Peyer's patch (tissue), 4 donors: ENCODE results near the gene RAD51D.

Source experiments
- POLR2A ChIP-seq, 2 donors: fragments of 450-650 bp; IDR thresholded peaks; one replicate each; pipeline ENCODE4 v1.5.1; 2017; ENCODE audit warnings: antibody characterized with exemption in 2 of 2, mild to moderate bottlenecking in 2 of 2, moderate library complexity in 2 of 2
- TF ChIP-seq, protein P1 (sequence below), 6 experiments: fragments of 450-650 bp in 4 of 6; fragments of 200-600 bp in 2 of 6; sonication (generic) in 1 of 6; IDR thresholded peaks; one replicate each; pipeline ENCODE4 v1.5.1; 2017 to 2019; ENCODE audit warnings: antibody characterized with exemption in 6 of 6, mild to moderate bottlenecking in 3 of 6, moderate library complexity in 1 of 6

DNA sequence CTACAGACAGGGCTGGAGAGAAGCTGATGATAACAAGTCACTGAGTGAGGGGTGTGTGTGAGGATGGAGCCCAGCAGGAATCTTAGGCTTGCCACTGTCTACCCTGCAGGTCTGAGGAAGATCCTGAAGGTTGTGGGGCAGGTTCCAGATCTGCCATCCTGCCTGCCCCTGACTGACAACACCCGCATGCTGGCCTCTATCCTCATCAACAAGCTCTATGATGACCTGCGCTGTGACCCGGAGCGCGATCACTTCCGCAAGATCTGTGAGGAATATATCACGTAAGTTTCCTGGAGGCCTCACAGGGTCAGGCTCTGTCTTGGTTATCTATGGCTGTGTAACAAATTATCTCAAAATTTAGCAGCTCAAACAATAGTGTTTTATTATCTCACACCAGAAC, 44.2 kb upstream of the RAD51D start:
- TF ChIP-seq, protein P1, sequence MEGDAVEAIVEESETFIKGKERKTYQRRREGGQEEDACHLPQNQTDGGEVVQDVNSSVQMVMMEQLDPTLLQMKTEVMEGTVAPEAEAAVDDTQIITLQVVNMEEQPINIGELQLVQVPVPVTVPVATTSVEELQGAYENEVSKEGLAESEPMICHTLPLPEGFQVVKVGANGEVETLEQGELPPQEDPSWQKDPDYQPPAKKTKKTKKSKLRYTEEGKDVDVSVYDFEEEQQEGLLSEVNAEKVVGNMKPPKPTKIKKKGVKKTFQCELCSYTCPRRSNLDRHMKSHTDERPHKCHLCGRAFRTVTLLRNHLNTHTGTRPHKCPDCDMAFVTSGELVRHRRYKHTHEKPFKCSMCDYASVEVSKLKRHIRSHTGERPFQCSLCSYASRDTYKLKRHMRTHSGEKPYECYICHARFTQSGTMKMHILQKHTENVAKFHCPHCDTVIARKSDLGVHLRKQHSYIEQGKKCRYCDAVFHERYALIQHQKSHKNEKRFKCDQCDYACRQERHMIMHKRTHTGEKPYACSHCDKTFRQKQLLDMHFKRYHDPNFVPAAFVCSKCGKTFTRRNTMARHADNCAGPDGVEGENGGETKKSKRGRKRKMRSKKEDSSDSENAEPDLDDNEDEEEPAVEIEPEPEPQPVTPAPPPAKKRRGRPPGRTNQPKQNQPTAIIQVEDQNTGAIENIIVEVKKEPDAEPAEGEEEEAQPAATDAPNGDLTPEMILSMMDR (IDR thresholded peaks at IDR 0.05): no peak
- no peak for TF ChIP-seq POLR2A (IDR thresholded peaks at IDR 0.05)
